ENCODE data around the gene NCAPH2. TPM values are rescaled to one million over a fixed set of nuclear protein-coding genes. Genes with fewer than 3 reads are reported as not detected.
A peak's percentile ranks its signal among the peaks of the same experiment; 100 is the strongest.

Gene NCAPH2
- total RNA-seq, 8 experiments from 2014 or later = 12.1 to 59.7 (median 39.5) TPM

DNA sequence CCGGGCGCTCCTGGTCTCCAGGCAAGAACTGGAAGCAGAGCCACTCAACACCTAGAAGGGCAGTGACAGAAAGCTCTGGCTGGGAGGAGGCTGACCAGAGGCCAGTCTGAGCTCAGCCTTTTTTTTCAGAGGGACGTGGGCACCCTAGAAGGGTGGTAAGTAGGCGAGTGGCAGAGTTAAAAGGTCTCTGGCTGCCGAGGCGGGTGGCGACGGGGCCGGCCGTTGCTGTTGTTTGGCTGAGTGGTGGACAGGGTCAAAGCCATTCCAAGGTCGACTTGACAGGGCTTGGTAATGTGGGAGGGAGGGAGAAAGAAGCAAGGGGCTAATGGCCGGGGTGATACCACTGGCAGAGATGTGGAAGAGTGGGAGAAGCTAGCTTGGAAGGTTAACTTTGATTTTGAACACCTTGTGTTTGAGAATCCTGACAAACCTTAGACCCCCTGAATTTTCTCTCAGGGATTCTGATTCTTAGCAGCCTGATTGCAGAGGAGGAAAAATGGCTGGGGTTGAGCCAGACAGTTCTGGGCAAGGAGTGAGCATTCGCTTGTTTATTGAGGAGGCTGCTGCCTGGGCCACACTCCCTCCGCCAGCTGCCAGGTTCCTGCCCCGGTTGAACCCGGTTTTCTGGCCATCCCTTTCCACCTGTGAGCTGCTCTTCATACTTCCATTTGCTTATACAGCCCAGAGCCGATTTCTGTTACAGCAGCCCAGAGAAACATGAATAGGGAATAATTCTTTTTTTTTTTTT is 55.6 kb downstream of the NCAPH2 start:
- peak overlapping the region in 1 of 2 donors; percentile 17 for H3K27ac ChIP-seq
- ATAC-seq (replicated peaks in 6 of 8) = no peak
- 5 to 100% (median 24%) methylated on average over 1 to 11 of the region's 17 CpGs; no CpG with 5 or more reads in 4 of the 10 experiments for WGBS, 10 experiments
- H3K4me3 ChIP-seq = peak overlapping the region; percentile 53 to 66 (median 58)
- H3K4me1 ChIP-seq (replicated peaks in 1 of 2) = peaks cover 4 to 6% of the 10 kb centered on the region in 2 donors
- in situ Hi-C loops (cut with MboI; ENCODE audit: low pct_unique_long_range_greater_than_20kb in 2 of 9, low sequenced_read_pairs in 9 of 9, unreplicated experiment in 9 of 9) = no loop called here

DNA sequence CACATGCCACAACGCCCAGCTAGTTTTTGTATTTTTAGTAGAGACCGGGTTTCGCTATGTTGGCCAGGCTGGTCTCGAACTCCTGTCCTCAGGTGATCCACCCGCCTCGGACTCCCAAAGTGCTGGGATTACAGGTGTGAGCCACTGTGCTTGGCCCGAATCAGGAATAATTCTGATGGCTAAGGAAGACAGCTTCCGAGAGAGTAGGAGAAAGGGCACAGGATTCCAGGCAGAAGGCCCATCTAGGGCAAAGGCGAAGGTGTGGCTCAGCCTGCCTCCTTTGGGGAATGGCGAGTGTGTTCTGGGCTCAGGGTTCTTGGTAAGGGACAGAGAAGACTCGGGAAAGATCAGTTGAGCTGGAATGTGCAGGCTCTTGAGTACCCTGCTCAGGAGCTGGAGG is 56.3 kb downstream of the NCAPH2 start:
- 0 to 82% (median 70%) methylated on average over 1 to 6 of the region's 11 CpGs; no CpG with 5 or more reads in 4 of the 10 experiments for WGBS, 10 experiments
- in situ Hi-C loops (cut with MboI; ENCODE audit: low pct_unique_long_range_greater_than_20kb in 2 of 9, low sequenced_read_pairs in 9 of 9, unreplicated experiment in 9 of 9) = no loop called here
- Histone ChIP-seq H3K4me3 (no peak overlapping the region), H3K4me1 (replicated peaks in 1 of 2) (peaks cover 4 to 6% of the 10 kb centered on the region in 2 donors), H3K27ac (no peak overlapping the region)
- no peak for ATAC-seq (replicated peaks in 6 of 8)

DNA sequence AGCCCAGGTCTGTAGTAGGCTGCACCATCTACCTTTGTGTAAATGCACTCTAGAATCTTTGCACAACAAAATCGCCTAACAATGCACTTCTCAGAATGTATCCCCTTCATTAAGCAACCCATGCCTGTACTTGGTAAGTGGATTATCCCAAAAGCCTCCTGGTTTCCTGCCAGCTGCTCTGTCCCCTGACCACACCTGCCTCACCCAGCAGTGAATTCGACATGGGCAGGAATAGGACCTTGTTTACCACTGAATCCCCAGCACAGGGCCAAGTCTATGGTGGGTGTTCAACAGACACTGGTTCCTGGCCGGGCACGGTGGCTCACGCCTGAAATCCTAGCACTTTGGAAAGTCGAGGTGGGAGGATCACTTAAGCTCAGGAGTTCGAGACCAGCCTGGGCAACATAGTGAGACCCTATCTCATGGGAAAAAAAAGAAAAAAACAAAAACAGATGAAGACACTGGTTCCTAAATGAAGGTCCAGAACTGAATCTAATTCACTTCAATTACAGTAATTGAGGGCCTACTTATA is 59.8 kb downstream of the NCAPH2 start:
- no peak overlapping the region for H3K27ac ChIP-seq
- H3K4me1 ChIP-seq (replicated peaks in 1 of 2) = peaks cover 4 to 6% of the 10 kb centered on the region in 2 donors
- 50 to 100% (median 87%) methylated on average over 1 to 7 of the region's 7 CpGs; no CpG with 5 or more reads in 4 of the 10 experiments for WGBS, 10 experiments
- in situ Hi-C loops (cut with MboI; ENCODE audit: low pct_unique_long_range_greater_than_20kb in 2 of 9, low sequenced_read_pairs in 9 of 9, unreplicated experiment in 9 of 9) = no loop called here
- no peak for ATAC-seq (replicated peaks in 6 of 8)
- H3K4me3 ChIP-seq = no peak overlapping the region

GRCh38 chr22:50568626-50569025 is 60.6 kb downstream of the NCAPH2 start:
- WGBS, 10 experiments = 60 to 93% (median 80%) methylated on average over 1 to 5 of the region's 7 CpGs; no CpG with 5 or more reads in 5 of the 10 experiments
- Histone ChIP-seq H3K4me3 (no peak overlapping the region), H3K4me1 (replicated peaks in 1 of 2) (peaks cover 2 to 5% of the 10 kb centered on the region in 2 donors), H3K27ac (no peak overlapping the region)
- ATAC-seq (replicated peaks in 6 of 8) = no peak
- in situ Hi-C loops (cut with MboI; ENCODE audit: low pct_unique_long_range_greater_than_20kb in 2 of 9, low sequenced_read_pairs in 9 of 9, unreplicated experiment in 9 of 9) = no loop called here

DNA sequence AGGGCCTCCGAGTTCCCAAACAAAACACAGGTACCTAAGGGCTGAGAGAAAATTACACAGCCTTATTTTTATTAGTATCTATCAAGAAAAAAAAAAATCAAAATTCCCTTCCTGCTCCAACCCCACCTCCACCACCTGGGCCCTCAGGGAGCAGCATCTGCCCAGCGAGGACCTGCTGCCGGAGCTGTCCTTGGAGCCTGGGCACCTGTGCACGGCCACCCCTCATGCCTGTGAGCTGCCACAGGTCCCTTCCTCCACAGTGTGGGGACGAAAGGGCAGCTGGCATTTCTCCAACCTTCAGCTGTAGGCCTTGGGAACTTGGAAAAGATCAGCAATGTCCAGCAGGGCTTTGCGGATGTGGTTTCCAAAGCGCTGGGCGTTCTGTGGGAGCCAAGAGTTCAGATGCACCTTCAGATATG is 61.0 kb downstream of the NCAPH2 start:
- H3K27ac ChIP-seq = no peak overlapping the region
- WGBS, 10 experiments = 58 to 97% (median 90%) methylated on average over 2 to 7 of the region's 8 CpGs; no CpG with 5 or more reads in 5 of the 10 experiments
- no peak for ATAC-seq (replicated peaks in 6 of 8)
- peaks cover 0 to 1% of the 10 kb centered on the region in 2 donors for H3K4me1 ChIP-seq (replicated peaks in 1 of 2)
- in situ Hi-C loops (cut with MboI; ENCODE audit: low pct_unique_long_range_greater_than_20kb in 2 of 9, low sequenced_read_pairs in 9 of 9, unreplicated experiment in 9 of 9) = no loop called here
- H3K4me3 ChIP-seq = no peak overlapping the region

- no peaks in the 10 kb centered on the region for H3K4me1 ChIP-seq (replicated peaks in 1 of 2)
- no peak for ATAC-seq (replicated peaks in 6 of 8)
- WGBS, 10 experiments = 73 to 92% (median 85%) methylated on average over 1 to 6 of the region's 13 CpGs; no CpG with 5 or more reads in 6 of the 10 experiments
- H3K27ac ChIP-seq = no peak overlapping the region
- in situ Hi-C loops (cut with MboI; ENCODE audit: low pct_unique_long_range_greater_than_20kb in 2 of 9, low sequenced_read_pairs in 9 of 9, unreplicated experiment in 9 of 9) = no loop called here
- no peak overlapping the region for H3K4me3 ChIP-seq
Observed at GRCh38 chr22:50569896-50570535, 62.0 kb downstream of the NCAPH2 start.

DNA sequence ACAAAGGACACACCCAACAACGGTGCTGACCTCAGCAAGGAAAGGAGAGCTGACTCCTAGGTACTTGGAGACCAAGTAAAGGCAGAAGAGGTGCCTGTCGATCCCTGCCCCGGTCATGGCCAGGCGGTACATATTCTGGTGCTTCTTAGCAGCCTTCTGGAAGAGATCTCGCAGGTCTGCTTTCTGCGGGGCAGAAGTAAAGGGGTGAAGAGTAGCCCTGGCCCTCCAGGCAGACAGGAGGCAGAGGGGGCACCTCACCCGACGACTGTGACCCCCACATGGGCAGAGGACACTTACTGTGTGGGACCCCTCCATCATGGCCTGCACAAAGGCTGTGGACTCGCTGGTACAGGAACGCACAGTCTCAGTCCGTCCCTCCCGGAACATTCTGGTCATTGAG is 62.8 kb downstream of the NCAPH2 start:
- 0 to 100% (median 80%) methylated on average over 1 to 5 of the region's 12 CpGs; no CpG with 5 or more reads in 5 of the 10 experiments for WGBS, 10 experiments

DNA sequence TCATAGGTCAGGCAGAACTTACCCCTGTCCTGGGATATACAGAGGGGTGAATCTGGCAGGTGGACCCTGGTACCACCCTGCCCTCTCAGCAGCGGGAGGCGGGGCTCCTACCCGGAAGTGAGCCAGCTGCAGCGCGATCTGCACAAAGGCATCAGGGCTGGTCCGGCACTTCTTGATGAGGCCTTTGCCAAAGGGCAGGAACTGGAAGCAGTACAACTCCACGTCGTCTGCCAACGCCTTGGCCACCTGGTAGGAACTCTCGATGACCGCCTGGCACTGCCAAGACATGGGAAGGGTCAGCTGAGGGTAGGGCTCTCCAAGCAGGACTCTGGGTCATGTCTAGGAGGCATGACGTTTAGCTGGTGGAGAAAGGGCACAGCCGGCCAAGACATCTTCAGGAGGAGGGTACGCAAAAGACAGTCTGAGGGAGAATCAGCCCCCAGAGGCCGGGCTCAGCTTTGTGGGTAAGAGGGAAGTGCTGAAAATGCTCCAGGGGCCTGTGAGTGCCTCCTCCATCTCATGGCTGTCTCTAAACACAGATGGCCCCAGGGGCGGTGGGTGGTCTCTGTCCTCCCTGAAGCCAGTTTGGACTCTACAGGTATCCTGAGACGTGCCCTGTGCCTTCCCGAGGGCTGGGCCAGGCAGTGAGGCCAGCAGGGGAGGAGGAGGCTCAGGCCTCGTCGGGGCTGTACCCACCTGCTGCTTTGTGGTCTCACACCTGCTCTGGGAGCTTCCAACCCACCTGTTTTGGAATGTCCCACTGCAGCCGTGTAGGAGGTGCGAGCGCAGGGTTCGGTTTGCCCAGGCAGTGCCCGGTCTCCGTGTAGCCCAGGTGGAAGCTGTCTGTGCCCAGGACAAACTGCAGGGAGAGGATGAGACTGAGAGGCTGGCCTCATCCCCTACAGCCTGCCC is 63.5 kb downstream of the NCAPH2 start:
- Histone ChIP-seq H3K27ac (no peak overlapping the region), H3K4me1 (replicated peaks in 1 of 2) (no peaks in the 10 kb centered on the region), H3K4me3 (no peak overlapping the region)
- in situ Hi-C loops (cut with MboI; ENCODE audit: low pct_unique_long_range_greater_than_20kb in 2 of 9, low sequenced_read_pairs in 9 of 9, unreplicated experiment in 9 of 9) = no loop called here
- WGBS, 10 experiments = 60 to 96% (median 77%) methylated on average over 1 to 11 of the region's 26 CpGs; no CpG with 5 or more reads in 5 of the 10 experiments
- no peak for ATAC-seq (replicated peaks in 6 of 8)

More for the DNA sequence above, 62.8 kb downstream of the NCAPH2 start:
- ATAC-seq (replicated peaks in 6 of 8) = no peak
- Histone ChIP-seq H3K27ac (no peak overlapping the region), H3K4me3 (no peak overlapping the region), H3K4me1 (replicated peaks in 1 of 2) (no peaks in the 10 kb centered on the region)
- in situ Hi-C loops (cut with MboI; ENCODE audit: low pct_unique_long_range_greater_than_20kb in 2 of 9, low sequenced_read_pairs in 9 of 9, unreplicated experiment in 9 of 9) = no loop called here

DNA sequence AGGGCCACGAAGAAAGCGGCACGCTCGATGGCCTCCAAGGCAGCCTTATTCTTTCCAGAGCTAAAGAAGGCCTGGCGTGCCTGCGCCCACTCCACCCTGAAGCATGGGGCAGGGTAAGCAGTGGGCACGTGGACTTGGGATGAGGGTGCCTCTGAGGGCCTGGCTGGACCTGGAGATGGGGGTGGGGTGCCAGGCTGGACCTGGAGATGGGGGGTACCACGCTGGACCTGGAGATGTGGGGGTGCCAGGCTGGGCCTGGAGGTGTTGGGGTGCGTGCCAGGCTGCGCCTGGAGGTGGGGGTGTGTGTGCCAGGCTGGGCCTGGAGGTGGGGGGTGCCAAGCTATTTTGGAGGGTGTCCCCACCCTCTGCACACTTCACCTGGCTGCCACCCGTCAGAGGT is 64.9 kb downstream of the NCAPH2 start:
- WGBS, 10 experiments = 50 to 100% (median 95%) methylated on average over 1 to 4 of the region's 11 CpGs; no CpG with 5 or more reads in 6 of the 10 experiments
- peak in 2 of 8 experiments; percentile 5 to 6 for ATAC-seq (replicated peaks in 6 of 8)
- no peak overlapping the region for H3K27ac ChIP-seq
- in situ Hi-C loops (cut with MboI; ENCODE audit: low pct_unique_long_range_greater_than_20kb in 2 of 9, low sequenced_read_pairs in 9 of 9, unreplicated experiment in 9 of 9) = no loop called here
- H3K4me1 ChIP-seq (replicated peaks in 1 of 2) = no peaks in the 10 kb centered on the region
- no peak overlapping the region for H3K4me3 ChIP-seq

- 17 to 100% (median 93%) methylated on average over 1 to 8 of the region's 26 CpGs; no CpG with 5 or more reads in 3 of the 10 experiments for WGBS, 10 experiments
- no peaks in the 10 kb centered on the region for H3K4me1 ChIP-seq (replicated peaks in 1 of 2)
- in situ Hi-C loops (cut with MboI; ENCODE audit: low pct_unique_long_range_greater_than_20kb in 2 of 9, low sequenced_read_pairs in 9 of 9, unreplicated experiment in 9 of 9) = no loop called here
- no peak for ATAC-seq (replicated peaks in 6 of 8)
- no peak overlapping the region for H3K27ac ChIP-seq
- H3K4me3 ChIP-seq = no peak overlapping the region
Observed at GRCh38 chr22:50573491-50574382, 65.7 kb downstream of the NCAPH2 start.

DNA sequence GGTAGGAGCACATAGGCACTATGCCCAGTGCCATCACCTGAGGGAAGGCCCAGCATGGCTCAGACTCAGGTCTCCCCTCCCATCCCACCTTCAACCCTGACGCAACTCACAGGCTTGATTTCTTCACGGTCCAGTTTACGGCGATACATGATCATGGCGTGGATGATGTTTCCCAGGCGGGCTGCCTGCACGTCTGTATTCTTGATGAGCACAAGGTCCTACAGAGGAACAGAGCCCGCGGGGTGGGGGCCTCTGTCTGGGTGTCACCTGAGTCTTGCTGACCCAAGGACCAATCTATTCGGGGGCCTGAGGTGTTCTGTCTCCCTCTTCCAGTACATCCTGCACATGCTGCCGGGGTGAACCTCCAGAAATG is 66.3 kb downstream of the NCAPH2 start:
- no peak overlapping the region for H3K27ac ChIP-seq
- in situ Hi-C loops (cut with MboI; ENCODE audit: low pct_unique_long_range_greater_than_20kb in 2 of 9, low sequenced_read_pairs in 9 of 9, unreplicated experiment in 9 of 9) = no loop called here
- no peak overlapping the region for H3K4me3 ChIP-seq
- WGBS, 10 experiments = 76 to 100% (median 96%) methylated on average over 1 to 10 of the region's 11 CpGs; no CpG with 5 or more reads in 7 of the 10 experiments
- no peak for ATAC-seq (replicated peaks in 6 of 8)
- H3K4me1 ChIP-seq (replicated peaks in 1 of 2) = no peaks in the 10 kb centered on the region

Measured in motor neuron (in vitro differentiated cells).